GM19023 (cell line): ENCODE data around the gene PTPRT.

Source experiments
- ATAC-seq: cut with Tn5 transposase; IDR thresholded peaks from one replicate; pipeline ENCODE4 v1.9.1; 2021; ENCODE audit warnings: mild to moderate bottlenecking, moderate library complexity; ENCODE audit not compliant: unreplicated experiment

The PTPRT gene

DNA sequence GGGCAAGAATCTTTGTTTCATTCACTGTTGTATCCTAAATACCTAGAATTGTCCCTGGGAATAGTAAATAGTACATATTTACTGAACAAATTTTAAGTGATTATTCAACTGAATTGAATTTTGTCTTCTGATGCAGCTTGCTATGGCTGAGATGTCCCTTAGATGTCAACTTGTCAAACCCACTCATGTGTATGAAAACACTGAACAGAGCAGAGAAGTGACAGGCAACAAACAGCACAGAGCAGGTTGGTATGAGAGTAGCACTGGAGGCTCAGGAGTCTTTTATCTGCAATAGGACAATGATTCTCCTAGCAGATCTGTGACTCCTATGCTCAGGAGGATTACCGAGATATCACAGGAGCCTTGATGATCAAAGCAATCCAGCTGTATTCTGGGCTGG is 1031.4 kb downstream of the PTPRT start:
- no peak for ATAC-seq

DNA sequence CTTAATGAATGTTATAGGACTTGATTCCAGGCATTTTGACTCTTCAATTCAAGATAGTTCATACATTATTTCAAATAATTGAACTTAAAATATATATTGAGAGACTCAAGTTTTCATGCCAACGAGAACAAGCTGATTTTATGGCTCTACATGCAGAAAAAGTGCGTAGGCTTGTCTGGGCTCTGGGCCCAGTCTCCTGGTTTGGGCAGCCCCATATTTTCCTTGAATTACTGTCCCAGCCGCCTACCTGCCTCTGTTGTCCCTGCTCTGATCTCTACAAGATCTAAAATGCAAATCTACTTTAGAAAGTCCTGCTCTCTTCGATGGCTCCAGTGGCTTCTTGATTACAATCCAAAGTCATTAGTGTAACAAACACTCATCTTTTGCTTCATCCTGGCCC is 1034.1 kb downstream of the PTPRT start:
- ATAC-seq: no peak

DNA sequence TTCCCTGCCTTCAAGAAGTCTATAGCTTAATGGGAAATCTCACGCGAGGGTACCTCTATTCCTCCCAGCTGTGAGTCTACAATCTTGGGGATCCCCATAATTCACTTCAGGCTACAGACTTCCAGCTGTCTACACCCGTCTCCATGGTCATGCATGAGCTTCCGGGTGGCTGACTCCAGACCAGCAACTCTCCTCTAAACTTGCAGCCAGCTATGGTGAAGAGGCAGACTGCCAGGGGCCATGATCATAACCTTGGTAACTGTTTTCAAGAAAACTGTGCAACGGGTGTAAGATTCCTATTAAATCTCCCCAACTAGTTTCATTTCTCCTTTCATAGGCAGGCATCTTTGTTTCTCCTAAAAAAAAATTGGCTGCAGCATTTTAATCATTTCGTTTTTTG is 1037.1 kb downstream of the PTPRT start:
- no peak for ATAC-seq

DNA sequence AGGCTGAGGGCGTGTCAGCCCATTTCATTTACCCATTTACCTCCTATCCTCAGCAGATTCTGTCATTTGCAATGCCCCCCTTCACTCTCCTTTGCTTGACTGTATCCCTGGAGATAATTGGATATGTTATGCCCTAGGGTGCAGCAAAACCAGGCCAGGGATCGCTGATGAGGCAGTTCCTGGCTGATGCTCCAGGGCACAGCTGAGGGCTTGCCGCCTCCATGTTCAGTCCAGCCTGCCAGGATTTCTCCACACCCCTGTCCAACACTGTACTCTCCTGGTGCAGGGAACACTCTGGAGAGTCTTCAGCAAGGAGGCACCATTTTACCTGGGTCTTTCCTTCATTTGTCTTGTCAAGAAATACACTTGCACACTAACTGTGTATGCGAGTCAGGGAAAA is 1039.5 kb downstream of the PTPRT start:
- no peak for ATAC-seq

- no peak for ATAC-seq
Observed at GRCh38 chr20:42138729-42139128, 1051.0 kb downstream of the PTPRT start.

GRCh38 chr20:42134265-42135098 is 1055.2 kb downstream of the PTPRT start:
- no peak for ATAC-seq

DNA sequence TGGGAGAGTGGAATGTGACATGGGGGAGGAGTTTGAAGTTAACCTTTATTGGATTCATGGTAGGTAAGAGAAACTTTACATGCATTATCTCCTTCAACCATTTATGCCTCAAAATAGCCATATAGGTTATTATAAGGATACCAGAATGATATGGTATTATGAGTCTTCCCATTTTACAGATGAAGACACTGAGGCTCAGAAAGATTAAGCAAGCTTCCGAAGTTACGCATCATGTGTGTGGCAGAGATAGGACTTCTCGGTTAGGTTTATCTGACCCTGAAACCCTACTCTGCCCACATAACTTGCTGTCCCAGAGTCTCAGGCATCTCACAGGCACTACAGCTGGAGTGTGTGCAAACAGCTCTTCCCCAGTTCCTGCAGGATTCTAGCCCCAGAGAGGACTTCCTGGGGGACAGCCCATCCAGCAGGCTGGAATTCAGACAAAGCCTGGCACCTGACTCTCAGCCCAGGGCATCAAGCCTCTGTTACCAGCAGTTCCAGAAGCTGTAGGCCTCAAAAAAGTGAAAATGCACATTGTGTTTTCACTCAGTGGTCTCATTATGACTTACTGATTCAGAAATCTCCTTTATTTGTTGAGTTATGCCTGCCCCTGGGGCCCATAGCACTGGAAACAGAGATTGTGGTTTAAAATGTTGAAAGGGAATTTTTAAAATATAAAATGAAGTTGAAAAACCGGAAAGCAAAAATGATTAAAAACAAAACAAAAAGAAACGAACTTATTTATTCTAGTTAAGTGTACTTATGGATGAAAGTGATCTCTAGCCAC is 1058.7 kb downstream of the PTPRT start:
- ATAC-seq: no peak

DNA sequence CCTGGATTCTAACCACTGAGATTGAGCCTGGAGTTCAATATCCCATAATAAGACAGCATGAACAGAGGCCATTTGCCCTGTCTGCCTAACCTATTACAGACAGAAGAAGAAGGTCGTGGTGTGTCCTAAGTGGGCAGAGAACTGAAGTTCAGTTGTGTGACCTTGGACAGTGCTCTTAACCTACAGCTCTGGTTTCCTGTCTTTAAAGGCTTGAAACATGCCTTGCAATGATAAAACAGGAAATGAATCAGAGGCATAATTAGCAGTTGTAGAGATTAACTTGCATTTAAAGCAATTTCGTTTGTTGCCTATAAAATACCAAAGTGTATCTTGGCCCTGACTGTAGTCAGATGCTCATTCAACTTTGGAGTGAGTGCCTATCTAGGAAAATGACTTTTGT is 1064.3 kb downstream of the PTPRT start:
- no peak for ATAC-seq

DNA sequence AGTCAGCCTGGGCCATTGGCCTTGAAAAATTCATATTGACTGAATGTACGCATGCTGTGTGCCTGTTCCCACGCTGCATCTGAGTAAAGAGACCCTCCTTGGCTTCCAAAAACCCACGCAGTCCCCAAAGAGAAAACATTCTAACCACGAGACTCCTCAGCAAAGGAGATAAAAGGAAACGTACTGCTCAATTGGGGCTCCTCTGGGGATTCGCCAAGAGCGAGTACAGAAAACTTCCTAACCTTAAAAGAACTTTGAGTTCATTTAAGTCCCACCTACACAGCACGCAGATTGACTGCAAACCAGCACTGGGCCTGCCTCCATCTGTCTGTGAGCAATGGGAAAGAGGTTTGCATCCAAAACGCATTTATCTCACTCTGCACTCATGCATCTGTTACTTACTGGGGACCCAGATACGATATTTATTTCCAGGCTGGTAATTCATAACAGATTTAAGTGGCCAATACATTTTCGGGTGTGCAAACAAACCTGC is 1065.7 kb downstream of the PTPRT start:
- ATAC-seq: no peak

DNA sequence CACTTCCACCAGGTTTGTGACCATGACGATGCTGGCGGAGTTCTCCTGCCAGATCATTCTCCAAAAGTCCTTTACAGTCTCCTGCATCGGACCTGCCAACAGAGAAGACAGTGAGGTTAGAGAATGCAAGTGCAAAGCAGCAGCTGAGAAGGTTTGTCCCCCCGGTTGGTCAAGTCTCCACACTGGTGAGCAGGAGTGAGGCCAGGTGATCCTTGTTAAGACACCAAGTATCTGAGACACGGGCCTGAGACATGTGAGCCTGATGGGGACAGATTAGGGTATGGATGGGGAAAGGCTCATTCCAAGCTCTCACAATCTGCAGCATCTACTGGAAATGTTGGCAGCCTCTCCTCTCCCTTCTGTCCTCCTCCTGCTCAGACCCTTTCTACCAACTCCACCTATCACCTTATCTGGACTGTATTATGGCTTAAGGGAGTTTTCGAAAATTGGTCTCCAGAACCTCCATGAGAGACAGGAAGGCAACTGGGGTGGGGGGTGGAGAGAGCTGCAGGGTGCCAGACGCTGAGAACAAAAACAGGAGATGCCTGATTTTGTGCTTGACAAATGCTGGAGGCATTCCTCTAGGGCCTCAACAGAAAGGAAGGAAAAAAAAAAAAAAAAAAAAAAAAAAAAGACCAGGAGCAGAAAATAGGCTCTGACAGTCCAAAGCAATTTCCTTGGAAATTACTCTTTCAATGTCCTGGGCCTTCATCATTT is 1071.1 kb downstream of the PTPRT start:
- no peak for ATAC-seq

DNA sequence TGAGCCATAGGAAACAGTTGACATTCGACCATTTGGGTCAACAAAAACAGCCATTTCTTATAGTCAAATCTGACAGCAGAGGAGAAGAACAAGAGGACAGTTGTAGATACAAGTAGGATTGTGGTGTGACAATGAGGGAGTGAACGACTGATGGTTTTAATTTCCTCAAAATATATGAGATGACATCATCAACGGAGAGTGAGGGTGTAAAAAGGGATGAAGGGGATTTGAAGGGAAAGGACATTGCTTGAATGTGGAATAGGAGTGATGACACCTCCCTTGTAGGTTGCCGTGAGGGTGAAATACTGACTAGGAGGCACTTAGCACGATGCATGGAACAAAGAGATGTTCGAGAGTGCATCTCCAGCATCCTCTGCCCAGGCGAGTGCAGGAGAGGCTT is 1071.7 kb downstream of the PTPRT start:
- no peak for ATAC-seq

DNA sequence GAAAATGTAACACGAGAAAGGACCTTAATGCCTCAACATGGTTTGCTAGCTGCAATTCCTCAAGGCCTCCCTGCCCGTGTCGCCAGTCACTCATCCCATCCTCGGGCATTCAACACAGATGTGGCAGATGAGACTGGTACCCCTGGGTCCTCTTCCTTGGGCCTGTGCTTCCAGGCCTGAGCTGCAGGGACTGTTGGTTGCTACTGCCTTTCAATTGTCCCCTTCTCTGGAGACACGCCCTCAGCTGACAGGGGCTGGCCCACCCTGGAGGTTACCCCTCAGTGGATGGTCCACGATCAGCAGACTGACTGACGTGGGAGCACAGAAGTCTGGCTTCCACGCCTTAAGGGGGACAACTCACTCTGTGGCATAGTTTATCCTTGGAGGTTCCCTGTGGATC is 1076.5 kb downstream of the PTPRT start:
- no peak for ATAC-seq

DNA sequence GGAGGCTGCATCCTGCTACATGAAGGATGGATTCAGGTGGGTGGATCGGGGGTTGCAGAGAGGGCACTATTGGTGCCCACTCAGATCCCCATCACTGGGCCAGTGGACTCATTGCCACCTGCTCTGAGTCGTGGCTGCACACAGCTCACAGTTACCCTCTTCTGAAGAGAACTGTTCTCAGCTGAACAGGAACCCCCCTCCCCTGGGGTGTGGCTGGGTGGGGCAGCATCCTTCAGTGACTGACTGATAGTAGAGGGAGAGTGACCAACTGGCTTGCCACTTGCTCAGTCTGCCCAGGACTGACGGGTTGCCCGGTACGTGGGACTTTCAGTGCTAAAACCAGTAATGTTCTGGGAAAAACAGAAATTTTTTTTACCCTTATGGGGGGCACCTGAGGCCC is 1077.5 kb downstream of the PTPRT start:
- ATAC-seq: no peak

DNA sequence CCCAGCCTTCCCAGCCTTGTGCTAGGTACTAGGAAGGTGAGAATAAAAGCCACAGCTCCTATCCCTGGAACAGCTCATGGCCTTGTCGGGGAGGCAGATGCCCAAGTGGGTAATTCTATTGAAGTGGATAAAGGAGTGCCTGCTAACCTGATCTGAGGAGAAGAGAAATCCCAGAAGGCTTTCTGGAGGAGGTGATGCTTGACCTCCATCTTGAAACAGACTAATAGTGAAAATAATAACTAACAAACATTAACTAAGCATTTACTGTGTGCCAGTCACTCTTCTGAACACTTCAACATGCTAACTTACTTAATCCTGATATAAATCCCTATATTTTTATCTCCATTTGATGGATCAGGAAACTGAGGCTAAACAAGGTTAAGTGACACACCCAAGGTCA is 1078.4 kb downstream of the PTPRT start:
- no peak for ATAC-seq

GRCh38 chr20:42110301-42110700 is 1079.4 kb downstream of the PTPRT start:
- ATAC-seq: no peak

- no peak for ATAC-seq
Observed at GRCh38 chr20:42102000-42102399, 1087.7 kb downstream of the PTPRT start.

DNA sequence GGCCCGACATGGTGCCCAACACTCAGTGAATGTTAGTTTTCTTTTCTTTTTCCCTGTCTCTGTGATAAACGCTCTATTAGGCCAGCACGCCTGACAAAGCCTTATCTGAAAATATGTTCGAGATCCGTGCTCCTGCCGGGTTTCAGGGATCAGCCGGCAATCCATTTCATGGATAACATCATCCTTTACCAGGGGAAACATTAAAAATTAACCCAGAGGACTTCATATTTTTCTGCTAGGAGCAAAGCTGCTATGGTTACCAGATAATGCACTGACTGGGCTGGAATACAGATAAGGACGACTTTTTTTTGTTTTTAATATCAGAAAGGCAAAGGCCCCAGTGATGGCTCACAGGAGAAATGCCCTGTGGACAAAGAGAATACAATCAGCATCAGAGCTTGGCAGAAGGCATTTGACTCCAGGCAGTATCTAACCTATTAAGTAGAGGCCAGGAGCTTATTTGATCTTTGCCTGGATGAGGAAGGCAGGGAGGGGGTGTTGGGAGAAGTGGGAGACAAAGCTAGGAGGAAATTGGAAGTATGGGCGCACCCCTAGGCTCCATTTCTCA is 1089.5 kb downstream of the PTPRT start:
- no peak for ATAC-seq

DNA sequence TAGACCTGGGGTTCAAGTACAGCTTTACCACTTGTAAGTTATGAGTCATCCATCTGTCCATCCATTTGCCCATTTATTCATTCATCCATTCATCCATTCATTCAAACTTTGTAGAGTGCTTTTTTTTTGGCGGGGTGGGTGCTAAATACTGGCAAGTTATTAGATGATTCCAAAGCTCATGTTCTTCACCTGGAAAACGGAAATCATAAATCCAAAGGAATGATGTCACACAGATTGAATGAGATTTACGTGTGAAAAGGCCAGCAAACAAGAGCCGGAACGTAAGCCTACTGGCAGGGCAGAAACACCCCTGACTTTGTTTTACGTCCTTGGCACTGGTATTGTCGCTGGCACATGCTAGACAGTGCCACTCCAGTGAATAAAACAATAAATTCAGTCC is 1090.6 kb downstream of the PTPRT start:
- ATAC-seq: no peak

- no peak for ATAC-seq
Observed at GRCh38 chr20:42098418-42098817, 1091.3 kb downstream of the PTPRT start.

- no peak for ATAC-seq
Observed at GRCh38 chr20:42097741-42098140, 1092.0 kb downstream of the PTPRT start.

GRCh38 chr20:42095221-42095620 is 1094.5 kb downstream of the PTPRT start:
- no peak for ATAC-seq
